Neural crest cell (in vitro differentiated cells): Measurements from ENCODE around the gene ALDH2. TPM values are rescaled to one million over a fixed set of nuclear protein-coding genes. Genes with fewer than 3 reads are reported as not detected.
"Not testable (repeated sequence)": the region's sequence is repeated elsewhere in the genome, so short reads cannot be mapped to it uniquely, and the experiment has no call there.

Source experiments
- DNase-seq: peaks from one replicate; pipeline ENCODE4 v3.0.0; 2021; ENCODE audit warnings: low read depth, mixed read lengths, low spot score
- H3K27ac Mint-ChIP-seq: one replicate; pipeline ENCODE4 v1.8.0; 2021; ENCODE audit warnings: mild to moderate bottlenecking, mixed read lengths; ENCODE audit not compliant: unreplicated experiment
- H3K27me3 Mint-ChIP-seq: 2 replicates; pipeline ENCODE4 v1.8.0; 2021; ENCODE audit warnings: low read depth, mild to moderate bottlenecking, mixed read lengths
- H3K36me3 Mint-ChIP-seq: 2 replicates; pipeline ENCODE4 v1.8.0; 2021; ENCODE audit warnings: low read depth, mild to moderate bottlenecking, mixed read lengths
- H3K4me1 Mint-ChIP-seq: 2 replicates; pipeline ENCODE4 v1.8.0; 2021; ENCODE audit warnings: mixed read lengths
- H3K4me3 Mint-ChIP-seq: one replicate; pipeline ENCODE4 v1.8.0; 2021; ENCODE audit warnings: mild to moderate bottlenecking, mixed read lengths
- H3K9me3 Mint-ChIP-seq: 2 replicates; pipeline ENCODE4 v1.8.0; 2021; ENCODE audit warnings: mixed read lengths
- total RNA-seq: library from RNA; stranded (reverse); gene quantifications from 2 replicates; pipeline ENCODE4 v1.2.1, GENCODE V29; 2021
- TF ChIP-seq, protein P1 (sequence below): fragments of 200-600 bp; sonication (generic); conservative IDR thresholded peaks from 2 replicates; pipeline ENCODE4 v1.5.0; 2021; ENCODE audit warnings: antibody characterized with exemption, mild to moderate bottlenecking

The ALDH2 gene
- total RNA-seq, 1 donor from 2014 or later, result 65.9 TPM

DNA sequence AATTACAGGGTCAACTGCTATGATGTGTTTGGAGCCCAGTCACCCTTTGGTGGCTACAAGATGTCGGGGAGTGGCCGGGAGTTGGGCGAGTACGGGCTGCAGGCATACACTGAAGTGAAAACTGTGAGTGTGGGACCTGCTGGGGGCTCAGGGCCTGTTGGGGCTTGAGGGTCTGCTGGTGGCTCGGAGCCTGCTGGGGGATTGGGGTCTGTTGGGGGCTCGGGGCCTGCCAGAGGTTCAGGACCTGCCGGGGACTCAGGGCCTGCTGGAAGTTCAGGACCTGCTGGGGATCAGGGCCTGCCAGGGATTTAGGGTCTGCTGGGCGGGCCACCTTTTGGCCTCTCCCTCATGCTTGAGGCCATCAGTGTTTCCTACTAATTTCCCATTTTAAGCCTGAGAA lies 37.1 kb downstream of the ALDH2 start:
- Mint-ChIP-seq H3K4me3 (no peak overlapping the region), H3K9me3 (no peaks in the 10 kb centered on the region), H3K36me3 (peaks cover 6% of the 10 kb centered on the region), H3K4me1 (no peaks in the 10 kb centered on the region), H3K27me3 (no peaks in the 10 kb centered on the region), H3K27ac (no peak overlapping the region)
- TF ChIP-seq, protein P1, sequence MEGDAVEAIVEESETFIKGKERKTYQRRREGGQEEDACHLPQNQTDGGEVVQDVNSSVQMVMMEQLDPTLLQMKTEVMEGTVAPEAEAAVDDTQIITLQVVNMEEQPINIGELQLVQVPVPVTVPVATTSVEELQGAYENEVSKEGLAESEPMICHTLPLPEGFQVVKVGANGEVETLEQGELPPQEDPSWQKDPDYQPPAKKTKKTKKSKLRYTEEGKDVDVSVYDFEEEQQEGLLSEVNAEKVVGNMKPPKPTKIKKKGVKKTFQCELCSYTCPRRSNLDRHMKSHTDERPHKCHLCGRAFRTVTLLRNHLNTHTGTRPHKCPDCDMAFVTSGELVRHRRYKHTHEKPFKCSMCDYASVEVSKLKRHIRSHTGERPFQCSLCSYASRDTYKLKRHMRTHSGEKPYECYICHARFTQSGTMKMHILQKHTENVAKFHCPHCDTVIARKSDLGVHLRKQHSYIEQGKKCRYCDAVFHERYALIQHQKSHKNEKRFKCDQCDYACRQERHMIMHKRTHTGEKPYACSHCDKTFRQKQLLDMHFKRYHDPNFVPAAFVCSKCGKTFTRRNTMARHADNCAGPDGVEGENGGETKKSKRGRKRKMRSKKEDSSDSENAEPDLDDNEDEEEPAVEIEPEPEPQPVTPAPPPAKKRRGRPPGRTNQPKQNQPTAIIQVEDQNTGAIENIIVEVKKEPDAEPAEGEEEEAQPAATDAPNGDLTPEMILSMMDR, result no peak
- no peak for DNase-seq

- no peaks in the 10 kb centered on the region for H3K9me3 Mint-ChIP-seq
- TF ChIP-seq, protein P1, result no peak
- no peak for DNase-seq
- no peak overlapping the region for H3K4me3 Mint-ChIP-seq
- no peaks in the 10 kb centered on the region for H3K4me1 Mint-ChIP-seq
- no peaks in the 10 kb centered on the region for H3K36me3 Mint-ChIP-seq
- H3K27ac Mint-ChIP-seq, result no peak overlapping the region
- H3K27me3 Mint-ChIP-seq, result no peaks in the 10 kb centered on the region
Observed at GRCh38 chr12:111806304-111806703, 39.6 kb downstream of the ALDH2 start.

GRCh38 chr12:111807232-111807631 lies 40.5 kb downstream of the ALDH2 start:
- Mint-ChIP-seq H3K36me3 (no peaks in the 10 kb centered on the region), H3K27me3 (no peaks in the 10 kb centered on the region), H3K4me3 (no peak overlapping the region), H3K4me1 (peaks cover 6% of the 10 kb centered on the region), H3K27ac (no peak overlapping the region), H3K9me3 (no peaks in the 10 kb centered on the region)
- TF ChIP-seq, protein P1, result no peak
- DNase-seq, result no peak

DNA sequence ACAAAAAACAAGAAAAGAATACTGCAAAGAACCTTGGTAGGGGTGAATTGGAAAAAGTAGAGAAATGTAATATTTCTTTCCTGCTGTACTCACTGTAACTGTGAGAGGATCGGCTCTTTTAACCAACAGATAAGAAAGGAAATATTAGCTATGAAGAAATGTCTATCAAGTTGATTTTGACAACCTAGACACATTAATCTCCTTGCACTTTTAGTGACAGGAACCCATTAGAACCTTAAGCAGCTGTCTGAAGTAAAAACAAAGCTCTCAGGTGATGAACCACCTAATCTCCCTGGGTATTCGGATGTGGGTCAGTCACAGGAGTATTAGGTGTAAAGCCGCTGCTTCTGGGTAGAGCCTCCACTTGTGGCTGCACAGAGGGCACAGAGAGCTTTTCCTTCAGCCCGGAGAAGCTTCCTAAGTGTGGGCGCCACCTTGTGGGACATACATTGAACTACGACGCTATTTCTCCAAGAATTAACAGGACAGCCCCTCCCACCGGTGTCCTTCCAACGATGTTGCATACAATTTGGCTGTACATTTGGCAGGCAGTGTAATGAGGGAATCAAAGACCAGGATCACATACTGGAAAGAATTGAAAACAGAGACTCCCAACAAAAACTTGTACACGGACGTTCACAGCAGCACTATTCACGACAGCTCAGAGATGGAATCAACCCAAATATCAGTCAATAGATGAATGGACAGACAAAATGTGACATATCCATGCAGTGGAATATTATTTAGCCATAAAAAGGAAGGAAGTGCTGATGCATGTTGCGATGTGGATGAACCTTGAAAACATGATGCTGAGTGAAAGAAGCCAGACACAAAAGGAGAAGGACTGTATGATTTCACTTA lies 46.4 kb downstream of the ALDH2 start:
- TF ChIP-seq, protein P1, result peak; percentile 87
- Mint-ChIP-seq H3K27me3 (peaks cover 3% of the 10 kb centered on the region), H3K36me3 (no peaks in the 10 kb centered on the region), H3K4me1 (peaks cover 10% of the 10 kb centered on the region), H3K9me3 (no peaks in the 10 kb centered on the region), H3K4me3 (no peak overlapping the region), H3K27ac (no peak overlapping the region)
- DNase-seq, result peak; percentile 66

DNA sequence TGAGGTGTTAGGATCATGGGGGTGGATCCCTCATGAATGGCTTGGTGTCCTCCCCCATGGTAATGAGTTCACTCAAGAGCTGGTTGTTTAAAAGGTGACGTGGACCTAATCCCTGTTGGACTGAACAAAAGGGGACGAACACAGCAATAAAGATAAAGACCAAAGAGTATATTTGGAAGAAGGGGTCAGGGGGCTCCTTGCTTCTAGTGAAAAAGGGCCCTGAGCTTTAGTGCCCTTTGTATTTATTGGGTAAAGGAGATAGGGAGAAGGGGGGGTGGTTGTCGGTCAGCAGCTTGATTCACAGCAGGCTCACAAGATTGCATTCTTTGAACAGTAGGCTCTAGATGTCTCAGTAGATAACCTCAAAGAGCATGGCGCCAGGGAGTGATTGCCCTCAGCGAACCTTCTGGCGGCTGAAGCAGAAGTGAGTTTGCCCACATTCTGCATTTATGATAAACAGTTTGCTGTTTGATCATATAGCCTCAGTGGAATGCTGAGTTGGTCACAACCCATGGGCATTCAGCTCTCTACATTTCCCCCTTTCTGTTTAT lies 49.4 kb downstream of the ALDH2 start:
- Mint-ChIP-seq H3K36me3 (no peaks in the 10 kb centered on the region), H3K27ac (no peak overlapping the region), H3K4me3 (no peak overlapping the region), H3K4me1 (peaks cover 10% of the 10 kb centered on the region), H3K27me3 (peaks cover 16% of the 10 kb centered on the region), H3K9me3 (no peaks in the 10 kb centered on the region)
- TF ChIP-seq, protein P1, result no peak
- DNase-seq, result no peak

GRCh38 chr12:111816898-111817297 lies 50.2 kb downstream of the ALDH2 start:
- H3K4me3 Mint-ChIP-seq, DNase-seq, H3K9me3 Mint-ChIP-seq, H3K4me1 Mint-ChIP-seq, H3K36me3 Mint-ChIP-seq, H3K27ac Mint-ChIP-seq: not testable (repeated sequence)
- H3K27me3 Mint-ChIP-seq, result peaks cover 24% of the 10 kb centered on the region
